T-helper 1 cell treated with Interleukin-12 subunit alpha and Interleukin-12 subunit beta and Interleukin-4 antibody, amounts not matched to agents 30 ng/mL and 1 ng/mL, for 36 hours (primary cell): ENCODE results near the gene TMED10. TPM values are rescaled to one million over a fixed set of nuclear protein-coding genes. Genes with fewer than 3 reads are reported as not detected.

Experiments used
- intact Hi-C: fragments of 100-400 bp; cut with micrococcal nuclease; formaldehyde crosslinking; loops from one replicate; pipeline ENCODE4 v1.15.1; 2024
- total RNA-seq: library from RNA; stranded (reverse); gene quantifications from 2 replicates; pipeline ENCODE4 v1.2.3, GENCODE V29; 2022

The TMED10 gene
- total RNA-seq, 1 donor from 2014 or later: 238 TPM

GRCh38 chr14:75132382-75133086 is 43.9 kb downstream of the TMED10 start:
- intact Hi-C loops: loop anchor here (1.0 to 2.0 kb wide), 7 partner anchors 44 to 522 kb away; partner anchors contain the start of gene TMED10

DNA sequence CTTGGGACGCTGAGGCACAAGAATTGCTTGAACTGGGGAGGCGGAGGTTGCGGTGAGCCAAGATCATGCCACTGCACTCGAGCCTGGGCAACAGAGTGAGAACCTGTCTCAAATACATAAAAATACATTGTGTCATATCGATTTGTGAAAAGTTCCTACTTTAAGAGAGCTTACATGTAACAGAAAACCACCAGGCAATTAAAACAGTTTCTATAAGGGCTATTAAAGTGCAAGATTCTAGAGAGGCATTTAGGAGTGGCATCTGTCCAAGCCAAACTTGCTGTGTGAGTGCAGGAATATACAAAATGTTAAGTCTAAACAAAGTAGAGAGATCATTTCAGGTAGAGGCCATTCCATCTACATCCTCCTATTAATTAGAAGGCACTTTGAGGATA is 47.8 kb downstream of the TMED10 start:
- intact Hi-C loops: loop anchor here (5.0 kb wide), 1 partner anchor 854 kb away; the partner anchor contains the start of gene TGFB3

DNA sequence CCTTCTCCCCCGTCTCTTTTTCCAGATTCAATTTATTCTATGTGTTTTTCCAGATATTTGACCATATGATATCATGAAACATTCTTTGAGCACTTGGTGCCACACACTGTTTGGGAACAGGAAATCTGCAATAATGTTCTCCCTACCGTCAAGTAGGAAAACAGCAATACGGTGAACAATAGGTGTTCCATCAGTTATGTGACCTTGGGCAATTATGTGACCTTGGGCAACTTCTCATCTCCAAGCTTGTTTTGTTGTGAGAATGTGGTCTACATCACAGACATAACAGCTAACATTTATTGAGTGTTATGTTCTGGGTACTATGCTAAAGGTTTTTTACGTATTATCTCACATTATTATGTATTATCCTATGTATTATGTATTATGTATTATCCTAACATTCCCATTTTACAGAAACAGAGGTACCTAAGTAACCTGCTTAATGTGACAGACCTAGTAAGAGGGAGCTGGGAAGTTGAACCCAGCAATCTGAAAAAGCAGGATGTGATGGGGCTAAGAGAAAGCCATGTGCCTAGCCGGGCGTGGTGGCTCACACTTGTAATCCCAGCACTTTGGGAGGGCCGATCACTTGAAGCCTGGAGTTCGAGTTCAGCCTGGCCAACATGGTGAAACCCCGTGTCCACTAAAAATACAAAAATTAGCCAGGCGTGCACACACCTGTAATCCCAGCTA is 48.4 kb downstream of the TMED10 start:
- intact Hi-C loops: loop anchor here (1.0 to 5.0 kb wide), 9 partner anchors 48 to 854 kb away; partner anchors contain the start of genes ERG28, TGFB3, TMED10 and TTLL5

DNA sequence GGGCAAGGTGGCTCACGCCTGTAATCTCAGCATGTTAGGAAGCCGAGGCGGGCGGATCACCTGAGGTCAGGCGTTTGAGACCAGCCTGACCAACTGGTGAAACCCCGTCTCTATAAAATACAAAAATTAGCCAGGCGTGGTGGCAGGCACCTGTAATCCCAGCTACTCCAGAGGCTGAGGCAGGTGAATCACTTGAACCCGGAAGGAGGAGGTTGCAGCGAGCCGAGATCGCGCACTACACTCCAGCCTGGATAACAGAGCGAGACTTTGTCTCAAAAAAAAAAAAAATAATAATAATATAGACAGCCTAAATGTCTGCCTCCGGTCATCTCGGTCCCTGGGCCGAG is 49.0 kb downstream of the TMED10 start:
- intact Hi-C loops: loop anchor here (1.0 to 5.0 kb wide), 9 partner anchors 49 to 855 kb away; partner anchors contain the start of genes ERG28, TGFB3, TMED10 and TTLL5

- intact Hi-C loops: loop anchor here (1.0 to 5.0 kb wide), 11 partner anchors 49 to 855 kb away; partner anchors contain the start of genes EIF2B2, ERG28, TGFB3 and TMED10
Observed at GRCh38 chr14:75126679-75127473, 49.5 kb downstream of the TMED10 start, which contains the start of gene NEK9. TSS of gene NEK9 (minus strand) at chr14:75127048. CDS start at chr14:75126921, 127 bp downstream.

DNA sequence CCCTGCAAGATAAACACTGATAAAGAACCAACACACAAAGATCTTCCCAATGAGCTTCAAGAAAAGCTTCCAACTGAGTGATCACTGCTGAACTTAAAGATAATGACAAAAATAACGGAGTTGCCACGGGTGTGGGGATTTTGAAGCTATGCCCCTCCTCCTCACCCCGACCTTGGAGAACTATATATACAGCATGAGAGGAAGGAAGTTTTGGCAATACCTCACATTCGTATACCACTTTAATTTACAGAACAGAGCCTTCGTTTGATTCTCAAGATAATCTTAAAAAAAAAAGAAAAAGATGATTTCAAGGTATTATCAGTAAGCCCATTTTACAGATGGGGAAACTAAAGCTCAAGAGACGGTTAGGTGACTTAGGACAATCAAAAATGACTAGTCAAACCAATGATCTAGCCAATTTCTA is 50.3 kb downstream of the TMED10 start:
- intact Hi-C loops: loop anchor here (1.0 to 5.0 kb wide), 7 partner anchors 57 to 856 kb away; partner anchors contain the start of genes EIF2B2, ERG28, TGFB3 and TTLL5

GRCh38 chr14:75125617-75126016 is 50.8 kb downstream of the TMED10 start:
- intact Hi-C loops: loop anchor here (1.0 to 5.0 kb wide), 7 partner anchors 57 to 857 kb away; partner anchors contain the start of genes EIF2B2, ERG28, TGFB3 and TTLL5

- intact Hi-C loops: no loop called here
Observed at GRCh38 chr14:75123991-75124390, 52.4 kb downstream of the TMED10 start.

- intact Hi-C loops: no loop called here
Observed at GRCh38 chr14:75121552-75121951, 54.9 kb downstream of the TMED10 start.

DNA sequence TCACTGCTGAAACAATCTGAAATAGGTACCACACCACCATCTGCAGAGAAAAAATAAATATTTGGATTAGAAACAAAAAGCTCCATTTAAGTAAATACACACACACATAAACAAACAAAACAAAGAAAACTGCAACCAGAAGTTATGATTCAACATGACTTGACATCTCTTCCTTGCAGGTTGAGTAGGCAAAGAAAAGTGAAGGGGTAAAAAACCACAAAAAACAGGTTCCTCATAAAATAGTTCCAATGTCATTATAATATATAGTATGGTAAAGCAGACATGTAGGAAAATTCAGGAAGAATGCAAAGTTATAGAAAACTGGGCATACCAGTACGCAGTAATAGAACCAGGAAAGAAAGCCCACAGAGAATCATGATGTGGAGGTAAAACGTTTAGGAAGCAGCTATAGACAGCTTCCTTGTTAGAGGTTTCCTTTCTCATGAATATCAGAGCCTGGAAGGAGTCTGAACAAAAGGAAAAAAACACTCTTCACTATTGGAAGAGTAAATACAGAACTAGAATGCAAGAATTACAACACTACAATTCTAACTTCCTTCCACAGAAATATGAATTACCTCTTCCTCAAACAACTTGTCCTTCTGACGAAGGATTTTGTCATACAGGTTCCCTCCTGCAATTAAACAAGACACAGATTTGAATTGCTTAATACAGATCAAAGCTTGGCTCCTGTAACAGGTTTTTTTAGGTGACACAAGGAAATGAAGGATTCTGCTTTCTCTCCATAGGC is 55.7 kb downstream of the TMED10 start:
- intact Hi-C loops: no loop called here

GRCh38 chr14:75119056-75119455 is 57.4 kb downstream of the TMED10 start:
- intact Hi-C loops: no loop called here

- intact Hi-C loops: no loop called here
Observed at GRCh38 chr14:75113932-75114539, 62.4 kb downstream of the TMED10 start.

GRCh38 chr14:75109877-75110276 is 66.5 kb downstream of the TMED10 start:
- intact Hi-C loops: no loop called here

DNA sequence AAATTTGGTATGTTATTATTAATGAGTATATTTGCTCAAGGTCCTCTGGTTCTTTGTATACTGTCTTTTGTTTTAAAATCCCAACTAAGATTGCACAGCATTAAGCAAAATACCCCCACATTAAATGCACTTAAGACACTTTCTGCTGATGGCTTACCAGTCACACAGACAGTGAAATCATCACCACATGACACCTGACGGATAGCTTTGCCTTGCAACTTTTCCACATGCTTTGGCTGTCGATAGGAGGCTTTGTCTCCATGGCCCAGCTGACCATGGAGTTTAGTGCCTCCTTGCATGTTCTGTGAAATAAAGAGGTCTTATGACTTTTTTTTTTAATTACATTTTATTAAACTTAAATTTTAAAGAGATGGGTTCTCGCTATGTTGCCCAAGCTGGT is 69.2 kb downstream of the TMED10 start:
- intact Hi-C loops: no loop called here

DNA sequence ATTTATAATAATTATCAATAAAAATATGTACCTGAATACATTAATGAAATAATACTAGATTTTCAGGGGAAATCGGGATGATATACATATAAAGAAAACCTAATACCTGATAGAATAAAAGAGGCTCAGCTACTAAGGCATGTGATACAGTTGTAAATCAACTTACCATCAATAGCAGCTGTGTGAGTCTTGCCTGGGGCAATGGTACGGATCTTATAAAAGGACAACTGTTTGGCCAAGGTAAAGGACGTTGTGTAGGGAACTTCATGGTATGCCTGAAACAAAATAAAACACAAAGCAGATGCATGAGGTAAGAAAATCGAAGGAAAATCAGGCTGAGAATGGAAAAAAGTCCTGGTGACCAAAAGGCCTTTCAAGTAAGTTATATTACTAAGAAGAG is 74.9 kb downstream of the TMED10 start:
- intact Hi-C loops: no loop called here

DNA sequence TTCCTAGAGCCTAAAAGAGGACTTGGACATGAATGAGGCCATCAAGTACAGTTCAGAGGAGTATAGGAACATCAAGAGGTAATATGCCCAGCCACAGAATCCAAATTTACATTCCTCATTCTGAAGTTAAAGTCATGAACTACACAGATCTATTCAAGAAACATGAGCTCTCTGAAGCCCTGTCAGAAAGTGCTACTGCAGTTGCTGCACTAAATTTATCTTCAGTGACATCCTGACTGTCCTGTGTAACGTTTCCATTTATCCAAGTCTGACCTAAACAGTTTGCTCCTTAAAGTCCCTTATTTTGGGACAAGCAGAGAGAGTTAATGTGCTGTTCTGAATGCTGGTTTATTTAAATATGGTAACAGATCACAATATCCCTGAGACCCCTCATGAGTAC is 77.7 kb downstream of the TMED10 start:
- intact Hi-C loops: no loop called here

GRCh38 chr14:75098212-75098611 is 78.2 kb downstream of the TMED10 start:
- intact Hi-C loops: no loop called here

DNA sequence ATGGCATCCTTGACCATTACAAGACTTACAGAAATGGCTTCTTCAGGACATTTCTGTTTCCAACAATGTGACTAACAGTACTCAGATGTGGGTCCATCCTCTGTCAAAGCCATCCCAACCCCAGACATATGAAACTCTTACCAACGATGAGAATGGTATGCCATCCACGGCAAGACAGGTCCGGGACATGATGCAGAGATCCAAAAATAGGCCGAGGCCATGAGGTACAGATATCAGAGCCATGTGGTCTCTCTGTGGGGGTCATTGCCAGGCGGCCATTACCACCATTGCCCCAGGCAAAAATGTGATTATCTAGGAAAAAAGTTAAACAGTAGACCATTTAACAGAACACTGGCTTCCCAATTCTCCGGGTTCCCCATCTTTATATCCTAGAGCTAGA is 79.5 kb downstream of the TMED10 start:
- intact Hi-C loops: no loop called here

- intact Hi-C loops: no loop called here
Observed at GRCh38 chr14:75095690-75096089, 80.7 kb downstream of the TMED10 start.

GRCh38 chr14:75094896-75095295 is 81.5 kb downstream of the TMED10 start:
- intact Hi-C loops: no loop called here
